GM12878 (cell line): ENCODE measurements around the gene COL23A1.

Experiments used
- HDAC6 ChIP-seq: fragments of 200-600 bp; sonication (generic); IDR thresholded peaks from one replicate; pipeline ENCODE4 v1.8.0; 2017; ENCODE audit warnings: antibody characterized with exemption; ENCODE audit not compliant: unreplicated experiment
- POLR2A ChIP-seq: IDR thresholded peaks from 2 replicates; pipeline ENCODE4 v1.6.1; 2011; ENCODE audit warnings: low read depth, mild to moderate bottlenecking, low read length
- SMC3 ChIP-seq: IDR thresholded peaks from 2 replicates; pipeline ENCODE4 v1.6.1; 2011; ENCODE audit warnings: low read length, improper control_type of control experiment, borderline replicate concordance
- WRNIP1 ChIP-seq: IDR thresholded peaks from 2 replicates; pipeline ENCODE4 v1.6.1; 2011; ENCODE audit warnings: low read depth, low read length, improper control_type of control experiment, borderline replicate concordance
- TF ChIP-seq, protein P1 (sequence below): IDR thresholded peaks from 2 replicates; pipeline ENCODE4 v1.6.1; 2012; ENCODE audit warnings: low read depth, low read length, improper control_type of control experiment
- TF ChIP-seq, protein P2 (sequence below), 3 experiments: IDR thresholded peaks in 2 of 3; conservative IDR thresholded peaks in 1 of 3; 2 replicates each; pipeline ENCODE4 v1.5.1; 2011; ENCODE audit warnings: low read depth in 3 of 3, low read length in 3 of 3, mild to moderate bottlenecking in 3 of 3, control low read depth in 2 of 3, moderate library complexity in 2 of 3, inconsistent platforms in 1 of 3, mixed read lengths in 1 of 3; ENCODE audit not compliant: control insufficient read depth in 2 of 3, insufficient read depth in 1 of 3; ENCODE audit errors: extremely low read depth in 1 of 3

GRCh38 chr5:178524093-178524882, 65.9 kb downstream of the COL23A1 start:
- TF ChIP-seq, protein P1, sequence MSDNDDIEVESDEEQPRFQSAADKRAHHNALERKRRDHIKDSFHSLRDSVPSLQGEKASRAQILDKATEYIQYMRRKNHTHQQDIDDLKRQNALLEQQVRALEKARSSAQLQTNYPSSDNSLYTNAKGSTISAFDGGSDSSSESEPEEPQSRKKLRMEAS, result no peak
- TF ChIP-seq HDAC6 (no peak), WRNIP1 (no peak), POLR2A (no peak), SMC3 (no peak)
- TF ChIP-seq, protein P2, sequence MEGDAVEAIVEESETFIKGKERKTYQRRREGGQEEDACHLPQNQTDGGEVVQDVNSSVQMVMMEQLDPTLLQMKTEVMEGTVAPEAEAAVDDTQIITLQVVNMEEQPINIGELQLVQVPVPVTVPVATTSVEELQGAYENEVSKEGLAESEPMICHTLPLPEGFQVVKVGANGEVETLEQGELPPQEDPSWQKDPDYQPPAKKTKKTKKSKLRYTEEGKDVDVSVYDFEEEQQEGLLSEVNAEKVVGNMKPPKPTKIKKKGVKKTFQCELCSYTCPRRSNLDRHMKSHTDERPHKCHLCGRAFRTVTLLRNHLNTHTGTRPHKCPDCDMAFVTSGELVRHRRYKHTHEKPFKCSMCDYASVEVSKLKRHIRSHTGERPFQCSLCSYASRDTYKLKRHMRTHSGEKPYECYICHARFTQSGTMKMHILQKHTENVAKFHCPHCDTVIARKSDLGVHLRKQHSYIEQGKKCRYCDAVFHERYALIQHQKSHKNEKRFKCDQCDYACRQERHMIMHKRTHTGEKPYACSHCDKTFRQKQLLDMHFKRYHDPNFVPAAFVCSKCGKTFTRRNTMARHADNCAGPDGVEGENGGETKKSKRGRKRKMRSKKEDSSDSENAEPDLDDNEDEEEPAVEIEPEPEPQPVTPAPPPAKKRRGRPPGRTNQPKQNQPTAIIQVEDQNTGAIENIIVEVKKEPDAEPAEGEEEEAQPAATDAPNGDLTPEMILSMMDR (IDR thresholded peaks at IDR 0.05 in 2 of 3, conservative IDR thresholded peaks at IDR 0.05 in 1 of 3; ENCODE audit: control insufficient read depth in 2 of 3, extremely low read depth in 1 of 3, insufficient read depth in 1 of 3, low read depth in 3 of 3, low read length in 3 of 3), result no peak
